ENCODE results near the gene KRT20.

GRCh38 chr17:40921026-40921425 lies 36.0 kb upstream of the KRT20 start:
- TF ChIP-seq CTCF (IDR thresholded peaks at IDR 0.05; ENCODE audit: low read depth, low read length, missing input control), result no peak
- no peak for TF ChIP-seq SP1 (IDR thresholded peaks at IDR 0.05)
- TF ChIP-seq TAF1 (conservative IDR thresholded peaks at IDR 0.05), result no peak
- TF ChIP-seq RAD21 (IDR thresholded peaks at IDR 0.05), result no peak
- no peak for TF ChIP-seq REST (IDR thresholded peaks at IDR 0.05)
- TF ChIP-seq FOXA1 (IDR thresholded peaks at IDR 0.05), result no peak
- TF ChIP-seq YY1 (IDR thresholded peaks at IDR 0.05), result no peak
- TF ChIP-seq, protein P1, sequence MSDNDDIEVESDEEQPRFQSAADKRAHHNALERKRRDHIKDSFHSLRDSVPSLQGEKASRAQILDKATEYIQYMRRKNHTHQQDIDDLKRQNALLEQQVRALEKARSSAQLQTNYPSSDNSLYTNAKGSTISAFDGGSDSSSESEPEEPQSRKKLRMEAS (IDR thresholded peaks at IDR 0.05), result no peak
- TF ChIP-seq, protein P2, sequence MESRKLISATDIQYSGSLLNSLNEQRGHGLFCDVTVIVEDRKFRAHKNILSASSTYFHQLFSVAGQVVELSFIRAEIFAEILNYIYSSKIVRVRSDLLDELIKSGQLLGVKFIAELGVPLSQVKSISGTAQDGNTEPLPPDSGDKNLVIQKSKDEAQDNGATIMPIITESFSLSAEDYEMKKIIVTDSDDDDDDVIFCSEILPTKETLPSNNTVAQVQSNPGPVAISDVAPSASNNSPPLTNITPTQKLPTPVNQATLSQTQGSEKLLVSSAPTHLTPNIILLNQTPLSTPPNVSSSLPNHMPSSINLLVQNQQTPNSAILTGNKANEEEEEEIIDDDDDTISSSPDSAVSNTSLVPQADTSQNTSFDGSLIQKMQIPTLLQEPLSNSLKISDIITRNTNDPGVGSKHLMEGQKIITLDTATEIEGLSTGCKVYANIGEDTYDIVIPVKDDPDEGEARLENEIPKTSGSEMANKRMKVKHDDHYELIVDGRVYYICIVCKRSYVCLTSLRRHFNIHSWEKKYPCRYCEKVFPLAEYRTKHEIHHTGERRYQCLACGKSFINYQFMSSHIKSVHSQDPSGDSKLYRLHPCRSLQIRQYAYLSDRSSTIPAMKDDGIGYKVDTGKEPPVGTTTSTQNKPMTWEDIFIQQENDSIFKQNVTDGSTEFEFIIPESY (IDR thresholded peaks at IDR 0.05), result no peak
- TF ChIP-seq EGR1 (IDR thresholded peaks at IDR 0.05; ENCODE audit: low read depth in 2 of 2), result no peak
- TF ChIP-seq ATF3 (IDR thresholded peaks at IDR 0.05), result no peak
- TF ChIP-seq JUND (IDR thresholded peaks at IDR 0.05), result no peak
- no peak for TF ChIP-seq GABPA (IDR thresholded peaks at IDR 0.05 in 1 of 2, conservative IDR thresholded peaks at IDR 0.05 in 1 of 2)
